ENCODE measurements around the gene FDX2. TPM values are rescaled to one million over a fixed set of nuclear protein-coding genes. Genes with fewer than 3 reads are reported as not detected.

Gene FDX2
- total and polyA plus RNA-seq, 2 of the 4 experiments (the other 2 are of a cell fraction), result 39.8 to 72.0 TPM

- Histone ChIP-seq H4K20me1 (ENCODE audit: insufficient read depth, low read length) (0 out of 2 replicates have a peak, but pooled peaks cover 5% of the 10 kb centered on the region), H2BK15ac (ENCODE audit: low read depth, low read length) (no peak overlapping the region), H3K36me3 (ENCODE audit: control insufficient read depth, insufficient read depth, low read length) (peaks cover 37% of the 10 kb centered on the region), H3K9me3 (ENCODE audit: control insufficient read depth, insufficient read depth, low read length) (no peaks in the 10 kb centered on the region), H4K8ac (ENCODE audit: low read depth in 2 of 2, low read length in 2 of 2) (no peak overlapping the region), H3K27me3 (ENCODE audit: control insufficient read depth, insufficient read depth, low read length) (no peaks in the 10 kb centered on the region), H3K4me1 (ENCODE audit: control insufficient read depth, insufficient read depth, low read length) (no peaks in the 10 kb centered on the region), H2BK120ac (ENCODE audit: low read depth, low read length) (no peak overlapping the region), H2AFZ (replicated peaks; ENCODE audit: low read length, poor library complexity) (no peak overlapping the region), H3K4ac (ENCODE audit: low read depth, low read length) (no peak overlapping the region), H2BK5ac (ENCODE audit: low read depth, low read length, poor library complexity, severe bottlenecking) (no peak overlapping the region), H2AK9ac (replicated peaks; ENCODE audit: low read depth, low read length, poor library complexity) (no peak overlapping the region), H3K9me1 (ENCODE audit: insufficient read depth, low read length) (peaks cover 7% of the 10 kb centered on the region; the same call in 1 of the 2 replicates), H3K27ac (ENCODE audit: insufficient read depth, low read length) (no peak overlapping the region), H3K23ac (ENCODE audit: low read depth, low read length) (no peak overlapping the region), H4K5ac (ENCODE audit: low read depth, low read length) (no peak overlapping the region), H3K14ac (replicated peaks; ENCODE audit: low read depth, low read length) (no peak overlapping the region), H3K9ac (ENCODE audit: low read depth, low read length) (no peak overlapping the region), H3K4me3 (ENCODE audit: insufficient read depth, low read depth, low read length) (no peak overlapping the region), H2AK5ac (ENCODE audit: low read depth, low read length) (no peak overlapping the region), H3K4me2 (ENCODE audit: low read depth, low read length) (no peak overlapping the region), H3K79me1 (ENCODE audit: low read depth in 1 of 2, low read length in 2 of 2) (peaks cover 19% of the 10 kb centered on the region in 2 experiments), H2BK20ac (ENCODE audit: low read depth, low read length) (no peak overlapping the region), H4K91ac (ENCODE audit: insufficient read depth, low read depth, low read length) (no peak overlapping the region), H3K56ac (ENCODE audit: extremely low read depth, insufficient read depth, low read length) (no peak overlapping the region), H3K18ac (ENCODE audit: low read depth, low read length) (no peak overlapping the region)
- in situ Hi-C loops (cut with MboI; ENCODE audit: low sequenced_read_pairs) (no loop called here), dilution Hi-C loops (cut with HindIII; ENCODE audit: low sequenced_read_pairs, unreplicated experiment) (no loop called here), intact Hi-C loops (cut with micrococcal nuclease) (no loop called here)
- DNase-seq (no peak), ATAC-seq (ENCODE audit: low read depth) (no peak)
- WGBS, 2 experiments (ENCODE audit: extremely low coverage in 2 of 2, insufficient read length in 1 of 2), result 90% methylated on average over 9 of the region's 29 CpGs; no CpG with 5 or more reads in 1 of the 2 experiments
- BruUV-seq (replicated peaks), result no TSS peak
- TF ChIP-seq RAD21 (IDR thresholded peaks at IDR 0.05; ENCODE audit: low read length) (no peak), CEBPB (IDR thresholded peaks at IDR 0.05; ENCODE audit: low read depth, low read length) (no peak), SMC3 (IDR thresholded peaks at IDR 0.05; ENCODE audit: low read depth, low read length) (no peak), MXI1 (IDR thresholded peaks at IDR 0.05; ENCODE audit: borderline replicate concordance, low read depth, low read length) (no peak), NFE2L2 (IDR thresholded peaks at IDR 0.05; ENCODE audit: low read depth, low read length) (no peak), POLR2A (IDR thresholded peaks at IDR 0.05; ENCODE audit: low read depth, low read length) (no peak), BHLHE40 (IDR thresholded peaks at IDR 0.05; ENCODE audit: low read depth, low read length) (no peak), RFX5 (IDR thresholded peaks at IDR 0.05; ENCODE audit: low read depth, low read length) (no peak), USF2 (IDR thresholded peaks at IDR 0.05; ENCODE audit: low read depth, low read length) (no peak)
- CTCF ChIA-PET, result no interaction called here
- POLR2A ChIA-PET (ENCODE audit: unreplicated experiment), result no interaction called here
These were observed 1.4 kb upstream of the FDX2 start for GRCh38 chr19:10317045-10317856.
